Measurements from ENCODE around the gene RFFL.

DNA sequence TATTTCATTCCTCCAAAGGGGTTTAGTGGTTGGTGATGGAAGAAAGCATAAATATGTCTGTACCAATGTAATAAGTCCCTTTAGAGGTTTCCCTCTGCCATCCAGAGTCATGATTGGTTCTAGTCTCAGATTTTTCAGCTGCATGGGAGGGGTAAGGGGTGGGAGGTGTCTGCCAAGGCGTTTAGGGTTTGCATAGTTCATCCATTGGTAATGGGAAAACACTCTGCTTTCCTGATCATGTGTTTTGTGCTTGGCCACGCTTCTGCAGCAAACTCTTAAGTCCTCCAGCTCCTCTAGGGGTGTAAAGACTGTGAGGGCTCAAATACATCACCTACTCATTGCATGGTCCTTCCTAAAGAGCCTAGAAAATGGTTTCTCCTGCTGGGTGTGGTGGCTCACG is 53.4 kb downstream of the RFFL start:
- no peak for TF ChIP-seq RAD21 (conservative IDR thresholded peaks at IDR 0.05)
- no peak for TF ChIP-seq CTCF (IDR thresholded peaks at IDR 0.05; ENCODE audit: poor library complexity, severe bottlenecking)
- TF ChIP-seq REST (IDR thresholded peaks at IDR 0.05; ENCODE audit: borderline replicate concordance): no peak
- no peak for TF ChIP-seq EP300 (conservative IDR thresholded peaks at IDR 0.05; ENCODE audit: poor library complexity, severe bottlenecking)
- no peak for TF ChIP-seq MXI1 (conservative IDR thresholded peaks at IDR 0.05; ENCODE audit: poor library complexity, severe bottlenecking)

All from neural cell (in vitro differentiated cells).